ENCODE results near the gene TMIGD1.

GRCh38 chr17:30292286-30292858 is 41.5 kb downstream of the TMIGD1 start:
- TF ChIP-seq POLR2AphosphoS5 (IDR thresholded peaks at IDR 0.05; ENCODE audit: low read depth, low read length) (no peak), POLR2A (IDR thresholded peaks at IDR 0.05; ENCODE audit: low read depth, low read length) (no peak), TAF1 (IDR thresholded peaks at IDR 0.05; ENCODE audit: low read depth, low read length) (no peak), SPI1 (IDR thresholded peaks at IDR 0.05; ENCODE audit: low read depth, low read length) (no peak), PAX5 (IDR thresholded peaks at IDR 0.05; ENCODE audit: insufficient read depth, low read length, severe bottlenecking) (no peak), POU2F2 (IDR thresholded peaks at IDR 0.05; ENCODE audit: low read depth, low read length) (no peak)
